CD14-positive monocyte (primary cell): Measurements from ENCODE around the gene APOD. TPM values are rescaled to one million over a fixed set of nuclear protein-coding genes. Genes with fewer than 3 reads are reported as not detected.

Source experiments
- DNase-seq, 3 donors: peaks; one replicate each; pipeline ENCODE4 v3.0.0-alpha.2; 2011 to 2022
- H2AFZ ChIP-seq: 2 replicates; pipeline ENCODE4 v1.6.0; 2012; ENCODE audit warnings: mild to moderate bottlenecking, low read depth, low read length, inconsistent platforms; ENCODE audit not compliant: insufficient read depth, poor library complexity, severe bottlenecking
- H3K27ac ChIP-seq, 2 donors: 1 replicate in 1 of 2; 2 replicates in 1 of 2; pipeline ENCODE4 v1.5.1; 2012 to 2013; ENCODE audit warnings: low read length in 2 of 2, control low read depth in 1 of 2, inconsistent platforms in 1 of 2, low read depth in 1 of 2, mild to moderate bottlenecking in 1 of 2
- H3K27me3 ChIP-seq, 2 donors: one replicate each; pipeline versions ENCODE4 v1.6.0 to v1.6.1; 2011 to 2013; ENCODE audit warnings: low read length in 2 of 2; ENCODE audit not compliant: control insufficient read depth in 2 of 2, insufficient read depth in 2 of 2
- H3K36me3 ChIP-seq, 2 donors: replicated peaks in 1 of 2; 1 replicate in 1 of 2; 2 replicates in 1 of 2; pipeline versions ENCODE4 v1.5.1 to v1.6.1; 2012 to 2013; ENCODE audit warnings: low read length in 2 of 2, control low read depth in 1 of 2, inconsistent platforms in 1 of 2, mild to moderate bottlenecking in 1 of 2; ENCODE audit not compliant: insufficient read depth in 2 of 2, control insufficient read depth in 1 of 2
- H3K4me1 ChIP-seq, 2 donors: 1 replicate in 1 of 2; 2 replicates in 1 of 2; pipeline versions ENCODE4 v1.5.1 to v1.6.1; 2012 to 2013; ENCODE audit warnings: low read length in 2 of 2, control low read depth in 1 of 2, inconsistent platforms in 1 of 2, mild to moderate bottlenecking in 1 of 2, moderate library complexity in 1 of 2; ENCODE audit not compliant: insufficient read depth in 2 of 2, control insufficient read depth in 1 of 2
- H3K4me2 ChIP-seq: replicated peaks from 2 replicates; pipeline ENCODE3; 2012; ENCODE audit warnings: low read length, moderate library complexity, mild to moderate bottlenecking; ENCODE audit not compliant: poor library complexity, severe bottlenecking; ENCODE audit errors: extremely low read depth
- H3K4me3 ChIP-seq, 3 experiments: fragments of 200-600 bp in 1 of 3; sonication (generic) in 1 of 3; replicated peaks in 1 of 3; 1 replicate in 2 of 3; 2 replicates in 1 of 3; pipeline ENCODE4 v1.5.1; 2011 to 2013; ENCODE audit warnings: low read length in 3 of 3, mild to moderate bottlenecking in 3 of 3, control low read depth in 2 of 3, low read depth in 2 of 3, inconsistent platforms in 1 of 3, moderate library complexity in 1 of 3
- H3K79me2 ChIP-seq: 2 replicates; pipeline ENCODE4 v1.6.0; 2012; ENCODE audit warnings: mild to moderate bottlenecking, control low read depth, inconsistent platforms, low read length, moderate library complexity; ENCODE audit not compliant: insufficient read depth
- H3K9ac ChIP-seq: 2 replicates; pipeline ENCODE4 v1.6.0; 2017; ENCODE audit warnings: low read length, mild to moderate bottlenecking; ENCODE audit not compliant: insufficient read depth, poor library complexity, severe bottlenecking
- H3K9me3 ChIP-seq, 2 donors: replicated peaks in 1 of 2; 1 replicate in 1 of 2; 2 replicates in 1 of 2; pipeline versions ENCODE4 v1.5.1 to v1.6.1; 2012 to 2013; ENCODE audit warnings: low read length in 2 of 2, control low read depth in 1 of 2; ENCODE audit not compliant: control insufficient read depth in 1 of 2, insufficient read depth in 1 of 2
- H4K20me1 ChIP-seq: 2 replicates; pipeline ENCODE4 v1.6.0; 2012; ENCODE audit warnings: mild to moderate bottlenecking, low read length, control low read depth, moderate library complexity; ENCODE audit not compliant: insufficient read depth
- H3K27ac Mint-ChIP-seq, 7 donors: one replicate each; pipeline ENCODE4 v1.8.0; 2020; ENCODE audit warnings: mild to moderate bottlenecking in 7 of 7, mixed read lengths in 7 of 7, moderate library complexity in 6 of 7, inconsistent platforms in 2 of 7
- H3K27me3 Mint-ChIP-seq, 3 donors: one replicate each; pipeline ENCODE4 v1.8.0; 2021 to 2022; ENCODE audit warnings: low read depth in 3 of 3, mild to moderate bottlenecking in 3 of 3, mixed read lengths in 3 of 3, moderate library complexity in 3 of 3, inconsistent platforms in 1 of 3
- H3K36me3 Mint-ChIP-seq, 2 donors: one replicate each; pipeline ENCODE4 v1.8.0; 2020; ENCODE audit warnings: mixed read lengths in 2 of 2, inconsistent platforms in 1 of 2, mild to moderate bottlenecking in 1 of 2
- H3K4me1 Mint-ChIP-seq: one replicate; pipeline ENCODE4 v1.8.0; 2020; ENCODE audit warnings: mild to moderate bottlenecking, mixed read lengths
- H3K4me3 Mint-ChIP-seq, 2 donors: one replicate each; pipeline ENCODE4 v1.8.0; 2020; ENCODE audit warnings: mild to moderate bottlenecking in 2 of 2, mixed read lengths in 2 of 2, moderate library complexity in 1 of 2
- H3K9me3 Mint-ChIP-seq, 7 donors: one replicate each; pipeline ENCODE4 v1.8.0; 2020 to 2022; ENCODE audit warnings: mixed read lengths in 7 of 7, mild to moderate bottlenecking in 6 of 7, moderate library complexity in 6 of 7, inconsistent platforms in 2 of 7
- WGBS: methylation state at CpG from one replicate; pipeline ENCODE4 v1.1.5; 2013; ENCODE audit warnings: missing lambda C conversion rate; ENCODE audit not compliant: insufficient coverage; 5-methylcytosine and 5-hydroxymethylcytosine counted together
- intact Hi-C, 2 donors: fragments of 100-400 bp; cut with micrococcal nuclease; formaldehyde crosslinking; loops; one replicate each; pipeline versions ENCODE4 v1.15.0 to v1.15.1; 2023
- polyA plus RNA-seq, 3 donors: library from polyadenylated mRNA; depleted of rRNA in 1 of 3; unstranded in 2 of 3; stranded (reverse) in 1 of 3; fragments of 300-500 nt in 2 of 3; fragments of >200 nt in 1 of 3; fragmentation: Illumina TruSeq in 2 of 3; gene quantifications; 1 replicate in 2 of 3; 2 replicates in 1 of 3; pipeline ENCODE4 v1.2.3, GENCODE V29; 2012 to 2021
- TF ChIP-seq, protein P1 (sequence below): fragments of 200-600 bp; IDR thresholded peaks from one replicate; pipeline ENCODE4 v1.8.0; 2022; ENCODE audit warnings: antibody characterized with exemption, mild to moderate bottlenecking

Gene APOD
- polyA plus RNA-seq, 3 donors: not detected

DNA sequence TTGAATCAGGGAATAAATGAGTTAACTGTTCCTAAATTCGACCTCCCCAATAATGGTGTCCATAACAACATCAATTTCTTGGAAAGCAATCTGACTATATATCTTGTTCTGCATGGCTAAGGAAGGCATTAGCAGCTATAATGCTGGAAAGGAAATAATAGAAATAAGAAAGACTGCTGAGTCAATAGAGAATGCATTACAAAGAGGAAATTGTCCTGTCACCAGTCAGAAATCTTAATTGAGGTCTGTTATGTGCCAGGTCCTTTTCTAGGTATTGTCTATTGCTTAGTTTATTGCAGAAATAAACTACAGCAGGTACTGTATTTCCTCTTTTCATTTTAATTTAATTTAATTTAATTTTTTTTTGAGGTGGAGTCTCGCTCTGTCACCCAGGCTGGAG lies 34.8 kb downstream of the APOD start:
- no peaks in the 10 kb centered on the region for H3K36me3 Mint-ChIP-seq
- H3K36me3 ChIP-seq: no peaks in the 10 kb centered on the region
- WGBS: no CpG with 5 or more reads among the region's 2 CpGs
- no peak for DNase-seq
- peaks cover 5% of the 10 kb centered on the region for H4K20me1 ChIP-seq
- H3K4me3 Mint-ChIP-seq: no peak overlapping the region
- H3K4me1 ChIP-seq: peaks cover 3 to 9% of the 10 kb centered on the region in 2 donors
- no peaks in the 10 kb centered on the region for H3K79me2 ChIP-seq
- H3K4me3 ChIP-seq: no peak overlapping the region
- peaks cover 16 to 32% (median 29%) of the 10 kb centered on the region in 3 donors for H3K27me3 Mint-ChIP-seq
- no peak overlapping the region for H3K4me2 ChIP-seq
- no peak overlapping the region for H3K27ac ChIP-seq
- H3K9me3 Mint-ChIP-seq: peaks cover 0 to 2% (median 0%) of the 10 kb centered on the region in 7 donors
- H3K27ac Mint-ChIP-seq: no peak overlapping the region
- H3K4me1 Mint-ChIP-seq: peaks cover 27% of the 10 kb centered on the region
- no peak overlapping the region for H3K9ac ChIP-seq
- peaks cover 7 to 11% of the 10 kb centered on the region in 2 donors for H3K27me3 ChIP-seq
- no peak overlapping the region for H2AFZ ChIP-seq
- TF ChIP-seq, protein P1, sequence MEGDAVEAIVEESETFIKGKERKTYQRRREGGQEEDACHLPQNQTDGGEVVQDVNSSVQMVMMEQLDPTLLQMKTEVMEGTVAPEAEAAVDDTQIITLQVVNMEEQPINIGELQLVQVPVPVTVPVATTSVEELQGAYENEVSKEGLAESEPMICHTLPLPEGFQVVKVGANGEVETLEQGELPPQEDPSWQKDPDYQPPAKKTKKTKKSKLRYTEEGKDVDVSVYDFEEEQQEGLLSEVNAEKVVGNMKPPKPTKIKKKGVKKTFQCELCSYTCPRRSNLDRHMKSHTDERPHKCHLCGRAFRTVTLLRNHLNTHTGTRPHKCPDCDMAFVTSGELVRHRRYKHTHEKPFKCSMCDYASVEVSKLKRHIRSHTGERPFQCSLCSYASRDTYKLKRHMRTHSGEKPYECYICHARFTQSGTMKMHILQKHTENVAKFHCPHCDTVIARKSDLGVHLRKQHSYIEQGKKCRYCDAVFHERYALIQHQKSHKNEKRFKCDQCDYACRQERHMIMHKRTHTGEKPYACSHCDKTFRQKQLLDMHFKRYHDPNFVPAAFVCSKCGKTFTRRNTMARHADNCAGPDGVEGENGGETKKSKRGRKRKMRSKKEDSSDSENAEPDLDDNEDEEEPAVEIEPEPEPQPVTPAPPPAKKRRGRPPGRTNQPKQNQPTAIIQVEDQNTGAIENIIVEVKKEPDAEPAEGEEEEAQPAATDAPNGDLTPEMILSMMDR: no peak
- no peaks in the 10 kb centered on the region for H3K9me3 ChIP-seq
- intact Hi-C loops: loop anchor here in 1 of 2 donors (10.0 kb wide), 1 partner anchor 356 kb away; the partner anchor contains the start of gene TNK2

DNA sequence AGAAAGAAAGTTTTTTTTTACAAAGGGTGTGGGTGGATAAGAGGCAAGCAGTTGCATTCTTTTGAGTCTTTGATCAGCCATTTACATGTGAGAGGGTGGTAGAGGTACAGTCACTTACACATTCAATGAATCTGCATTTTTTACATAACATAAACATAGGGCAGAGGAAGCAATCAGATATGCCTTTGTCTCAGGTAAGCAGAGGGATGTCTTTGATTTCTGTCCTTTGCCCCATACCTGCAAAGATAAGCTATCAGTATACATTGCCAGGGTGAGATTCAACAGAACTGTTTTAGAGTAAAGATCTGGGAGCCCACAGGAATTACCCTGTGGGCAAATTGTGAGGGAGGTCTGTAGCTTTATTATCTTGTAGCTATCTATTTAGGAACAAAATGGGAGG lies 35.2 kb downstream of the APOD start:
- H3K9ac ChIP-seq: no peak overlapping the region
- peaks cover 10% of the 10 kb centered on the region for H4K20me1 ChIP-seq
- no peak overlapping the region for H3K4me3 Mint-ChIP-seq
- no peak overlapping the region for H3K27ac Mint-ChIP-seq
- H3K4me3 ChIP-seq: no peak overlapping the region
- peaks cover 10 to 16% of the 10 kb centered on the region in 2 donors for H3K27me3 ChIP-seq
- peaks cover 0 to 2% (median 0%) of the 10 kb centered on the region in 7 donors for H3K9me3 Mint-ChIP-seq
- peaks cover 21 to 37% (median 33%) of the 10 kb centered on the region in 3 donors for H3K27me3 Mint-ChIP-seq
- no peaks in the 10 kb centered on the region for H3K36me3 Mint-ChIP-seq
- DNase-seq: no peak
- TF ChIP-seq, protein P1: no peak
- H3K79me2 ChIP-seq: no peaks in the 10 kb centered on the region
- no peaks in the 10 kb centered on the region for H3K36me3 ChIP-seq
- no peak overlapping the region for H3K27ac ChIP-seq
- no peaks in the 10 kb centered on the region for H3K9me3 ChIP-seq
- H2AFZ ChIP-seq: no peak overlapping the region
- peaks cover 32% of the 10 kb centered on the region for H3K4me1 Mint-ChIP-seq
- intact Hi-C loops: loop anchor here in 1 of 2 donors (10.0 kb wide), 1 partner anchor 356 kb away; the partner anchor contains the start of gene TNK2
- H3K4me1 ChIP-seq: peaks cover 8 to 14% of the 10 kb centered on the region in 2 donors
- H3K4me2 ChIP-seq: no peak overlapping the region
